ENCODE data around the gene SLC19A1.
"Not testable (repeated sequence)": the region's sequence is repeated elsewhere in the genome, so short reads cannot be mapped to it uniquely, and the experiment has no call there.

SLC19A1 gene

GRCh38 chr21:45503226-45503625, 39.0 kb downstream of the SLC19A1 start:
- DNase-seq: not testable (repeated sequence)

- DNase-seq: no peak
Measured at GRCh38 chr21:45502600-45502999, 39.6 kb downstream of the SLC19A1 start.

- DNase-seq: no peak
Measured at GRCh38 chr21:45502006-45502345, 40.3 kb downstream of the SLC19A1 start.

- not testable (repeated sequence) for DNase-seq
Measured at GRCh38 chr21:45501081-45502005, 40.9 kb downstream of the SLC19A1 start.

GRCh38 chr21:45499970-45500577, 42.2 kb downstream of the SLC19A1 start:
- DNase-seq: no peak

GRCh38 chr21:45499201-45499750, 43.0 kb downstream of the SLC19A1 start:
- DNase-seq: no peak

GRCh38 chr21:45498646-45499000, 43.6 kb downstream of the SLC19A1 start:
- no peak for DNase-seq

- no peak for DNase-seq
Measured at GRCh38 chr21:45497846-45498645, 44.2 kb downstream of the SLC19A1 start.

- no peak for DNase-seq
Measured at GRCh38 chr21:45496968-45497845, 45.0 kb downstream of the SLC19A1 start.

GRCh38 chr21:45496151-45496967, 45.9 kb downstream of the SLC19A1 start:
- no peak for DNase-seq

- DNase-seq: no peak
Measured at GRCh38 chr21:45494851-45495680, 47.2 kb downstream of the SLC19A1 start.

- no peak for DNase-seq
Measured at GRCh38 chr21:45494135-45494850, 47.9 kb downstream of the SLC19A1 start.

GRCh38 chr21:45493401-45494001, 48.7 kb downstream of the SLC19A1 start:
- DNase-seq: no peak

GRCh38 chr21:45492765-45493164, 49.5 kb downstream of the SLC19A1 start:
- no peak for DNase-seq

GRCh38 chr21:45491623-45492022, 50.6 kb downstream of the SLC19A1 start:
- DNase-seq: no peak

- no peak for DNase-seq
Measured at GRCh38 chr21:45491056-45491455, 51.2 kb downstream of the SLC19A1 start.

GRCh38 chr21:45490049-45490731, 52.0 kb downstream of the SLC19A1 start:
- DNase-seq: no peak

GRCh38 chr21:45489722-45489982, 52.6 kb downstream of the SLC19A1 start:
- no peak for DNase-seq
